Hepatocyte (in vitro differentiated cells): ENCODE measurements around the gene BAHCC1. TPM values are rescaled to one million over a fixed set of nuclear protein-coding genes. Genes with fewer than 3 reads are reported as not detected.

Experiments
- DNase-seq: peaks from one replicate; pipeline ENCODE4 v3.0.0-alpha.2; 2016; ENCODE audit warnings: low spot score
- H2AFZ ChIP-seq: fragments of 200-600 bp; sonication (generic); 2 replicates; pipeline ENCODE4 v1.6.0; 2016; ENCODE audit warnings: antibody characterized with exemption, mild to moderate bottlenecking
- H3K27ac ChIP-seq: fragments of 200-600 bp; sonication (generic); 2 replicates; pipeline ENCODE4 v1.5.1; 2016; ENCODE audit warnings: mild to moderate bottlenecking
- H3K27me3 ChIP-seq: fragments of 200-600 bp; sonication (generic); 2 replicates; pipeline ENCODE4 v1.6.1; 2016
- H3K36me3 ChIP-seq: fragments of 200-600 bp; sonication (generic); replicated peaks from 2 replicates; pipeline ENCODE4 v1.5.1; 2016; ENCODE audit warnings: low read depth; ENCODE audit not compliant: insufficient read depth
- H3K4me1 ChIP-seq: fragments of 200-600 bp; sonication (generic); 2 replicates; pipeline ENCODE4 v1.5.1; 2016; ENCODE audit warnings: mild to moderate bottlenecking, moderate library complexity; ENCODE audit not compliant: insufficient read depth
- H3K4me2 ChIP-seq: fragments of 200-600 bp; sonication (generic); 2 replicates; pipeline ENCODE4 v1.6.0; 2016
- H3K4me3 ChIP-seq: fragments of 200-600 bp; sonication (generic); 2 replicates; pipeline ENCODE4 v1.5.1; 2016; ENCODE audit warnings: mild to moderate bottlenecking
- H3K79me2 ChIP-seq: fragments of 200-600 bp; sonication (generic); 2 replicates; pipeline ENCODE4 v1.6.0; 2017; ENCODE audit warnings: mild to moderate bottlenecking
- H3K9me2 ChIP-seq: fragments of 200-600 bp; sonication (generic); replicated peaks from 2 replicates; pipeline ENCODE4 v1.6.0; 2017; ENCODE audit warnings: mild to moderate bottlenecking; ENCODE audit not compliant: insufficient read depth
- H3K9me3 ChIP-seq: fragments of 200-600 bp; sonication (generic); 2 replicates; pipeline ENCODE4 v1.5.1; 2016; ENCODE audit warnings: low read depth, mild to moderate bottlenecking
- H4K20me1 ChIP-seq: fragments of 200-600 bp; sonication (generic); 2 replicates; pipeline ENCODE4 v1.6.0; 2016; ENCODE audit warnings: mild to moderate bottlenecking; ENCODE audit not compliant: insufficient read depth, poor library complexity, severe bottlenecking
- EZH2 ChIP-seq: fragments of 200-600 bp; sonication (generic); IDR thresholded peaks from 2 replicates; pipeline ENCODE4 v1.6.1; 2016; ENCODE audit warnings: antibody characterized with exemption, mild to moderate bottlenecking, borderline replicate concordance
- EZH2phosphoT487 ChIP-seq: fragments of 200-600 bp; sonication (generic); IDR thresholded peaks from one replicate; pipeline ENCODE4 v1.6.1; 2018; ENCODE audit warnings: antibody characterized with exemption, mild to moderate bottlenecking, low read depth, moderate library complexity; ENCODE audit not compliant: unreplicated experiment, severe bottlenecking
- WGBS: methylation state at CpG from one replicate; pipeline ENCODE4 v1.1.6; 2016; ENCODE audit warnings: low lambda C conversion rate; ENCODE audit errors: missing lambda C conversion rate; 5-methylcytosine and 5-hydroxymethylcytosine counted together
- polyA plus RNA-seq: library from polyadenylated mRNA; unstranded; fragments of >200 nt; fragmentation: Nextera tagmentation; extraction: Ambion mirVana; gene quantifications from 2 replicates; pipeline ENCODE4 v1.2.1, GENCODE V29; 2016
- total RNA-seq: library from RNA; depleted of rRNA; stranded (reverse); fragments of >200 nt; gene quantifications from 2 replicates; pipeline ENCODE4 v1.2.3, GENCODE V29; 2014
- TF ChIP-seq, protein P1 (sequence below): fragments of 200-600 bp; sonication (generic); IDR thresholded peaks from 2 replicates; pipeline ENCODE4 v1.5.1; 2016; ENCODE audit warnings: antibody characterized with exemption, mild to moderate bottlenecking; ENCODE audit not compliant: poor library complexity

Gene BAHCC1
- total and polyA plus RNA-seq, 2 experiments from 2014 or later, result 6.4 to 6.6 TPM

DNA sequence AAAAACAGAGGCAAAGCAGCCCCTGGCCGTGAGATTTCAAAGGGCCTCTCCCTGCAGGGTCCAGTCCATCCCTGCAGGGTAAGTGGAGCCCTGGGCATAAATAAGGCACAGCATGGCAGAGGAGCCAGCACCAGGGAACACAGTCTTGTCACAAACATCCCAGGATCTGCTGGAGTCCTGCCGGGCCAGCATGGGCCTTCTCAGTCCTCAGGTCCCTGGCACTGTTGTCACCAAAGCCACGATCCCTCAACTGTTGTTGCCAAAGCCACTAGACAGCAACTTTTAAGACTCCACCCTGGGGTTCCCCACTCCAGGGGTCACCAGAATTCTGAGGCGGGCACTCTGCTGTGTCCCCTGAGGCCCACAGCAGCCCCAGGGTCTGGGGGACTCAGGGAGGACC lies 47.8 kb upstream of the BAHCC1 start:
- no peaks in the 10 kb centered on the region for H3K9me2 ChIP-seq
- 74% methylated on average over 4 of the region's 4 CpGs for WGBS
- H3K4me2 ChIP-seq, result peak overlapping the region; percentile 97
- TF ChIP-seq, protein P1, sequence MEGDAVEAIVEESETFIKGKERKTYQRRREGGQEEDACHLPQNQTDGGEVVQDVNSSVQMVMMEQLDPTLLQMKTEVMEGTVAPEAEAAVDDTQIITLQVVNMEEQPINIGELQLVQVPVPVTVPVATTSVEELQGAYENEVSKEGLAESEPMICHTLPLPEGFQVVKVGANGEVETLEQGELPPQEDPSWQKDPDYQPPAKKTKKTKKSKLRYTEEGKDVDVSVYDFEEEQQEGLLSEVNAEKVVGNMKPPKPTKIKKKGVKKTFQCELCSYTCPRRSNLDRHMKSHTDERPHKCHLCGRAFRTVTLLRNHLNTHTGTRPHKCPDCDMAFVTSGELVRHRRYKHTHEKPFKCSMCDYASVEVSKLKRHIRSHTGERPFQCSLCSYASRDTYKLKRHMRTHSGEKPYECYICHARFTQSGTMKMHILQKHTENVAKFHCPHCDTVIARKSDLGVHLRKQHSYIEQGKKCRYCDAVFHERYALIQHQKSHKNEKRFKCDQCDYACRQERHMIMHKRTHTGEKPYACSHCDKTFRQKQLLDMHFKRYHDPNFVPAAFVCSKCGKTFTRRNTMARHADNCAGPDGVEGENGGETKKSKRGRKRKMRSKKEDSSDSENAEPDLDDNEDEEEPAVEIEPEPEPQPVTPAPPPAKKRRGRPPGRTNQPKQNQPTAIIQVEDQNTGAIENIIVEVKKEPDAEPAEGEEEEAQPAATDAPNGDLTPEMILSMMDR, result no peak
- TF ChIP-seq EZH2 (no peak), EZH2phosphoT487 (no peak)
- H4K20me1 ChIP-seq, result no peaks in the 10 kb centered on the region
- H3K36me3 ChIP-seq, result no peaks in the 10 kb centered on the region
- no peaks in the 10 kb centered on the region for H3K9me3 ChIP-seq
- peaks cover 50% of the 10 kb centered on the region for H3K79me2 ChIP-seq
- peaks cover 16% of the 10 kb centered on the region for H3K4me1 ChIP-seq
- H3K4me3 ChIP-seq, result no peak overlapping the region
- H3K27ac ChIP-seq, result peak overlapping the region; percentile 98
- DNase-seq, result peak; percentile 5
- H3K27me3 ChIP-seq, result no peaks in the 10 kb centered on the region
- H2AFZ ChIP-seq, result no peak overlapping the region

DNA sequence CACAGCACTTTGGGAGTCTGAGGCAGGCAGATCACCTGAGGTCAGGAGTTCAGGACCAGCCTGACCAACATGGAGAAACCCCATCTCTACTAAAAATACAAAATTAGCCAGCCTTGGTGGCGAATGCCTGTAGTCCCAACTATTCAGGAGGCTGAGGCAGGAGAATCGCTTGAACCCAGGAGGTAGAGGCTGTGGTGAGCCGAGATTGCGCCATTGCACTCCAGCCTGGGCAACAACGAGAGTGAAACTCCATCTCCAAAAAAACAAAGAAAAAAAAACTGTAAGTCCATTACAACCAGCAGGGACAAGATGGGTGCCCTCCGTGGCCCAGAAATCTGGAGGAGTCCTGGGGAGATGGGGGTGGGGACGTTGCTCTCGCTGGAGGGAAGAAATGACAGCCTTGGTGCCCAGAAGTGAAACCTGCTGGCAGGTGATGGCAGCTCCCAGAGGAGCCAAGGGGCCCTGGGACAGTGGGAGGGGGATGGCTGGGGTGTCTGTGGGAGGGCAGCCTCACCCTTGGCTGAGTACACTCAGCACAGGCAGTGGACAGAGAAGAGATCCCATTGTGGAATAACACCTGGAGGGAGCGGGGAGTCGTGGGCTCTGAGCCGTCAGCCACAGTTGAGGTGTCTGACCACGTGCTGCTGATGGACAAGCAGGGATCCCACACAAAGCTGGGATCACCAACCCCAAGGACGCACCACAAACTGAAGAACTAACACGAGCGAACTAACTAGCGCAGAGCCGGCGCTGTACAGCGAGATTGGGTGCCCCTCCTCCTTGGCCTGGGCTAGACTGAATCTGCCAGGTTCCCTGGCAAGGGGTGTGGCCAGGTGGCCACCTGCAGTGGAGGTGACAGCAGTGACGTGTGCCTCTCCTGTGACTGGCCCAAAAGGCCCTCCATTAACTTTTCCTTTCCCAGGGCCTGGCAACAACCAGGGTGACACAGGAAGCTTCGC lies 46.9 kb upstream of the BAHCC1 start:
- DNase-seq, result peak; percentile 3
- Histone ChIP-seq H3K27ac (no peak overlapping the region), H3K79me2 (peaks cover 40% of the 10 kb centered on the region), H3K36me3 (no peaks in the 10 kb centered on the region), H3K4me1 (peaks cover 16% of the 10 kb centered on the region), H4K20me1 (no peaks in the 10 kb centered on the region), H3K4me2 (no peak overlapping the region), H2AFZ (no peak overlapping the region), H3K27me3 (no peaks in the 10 kb centered on the region), H3K4me3 (no peak overlapping the region), H3K9me3 (no peaks in the 10 kb centered on the region), H3K9me2 (no peaks in the 10 kb centered on the region)
- 94% methylated on average over 21 of the region's 21 CpGs for WGBS
- no peak for TF ChIP-seq EZH2phosphoT487
- TF ChIP-seq EZH2, result no peak
- TF ChIP-seq, protein P1, result no peak

DNA sequence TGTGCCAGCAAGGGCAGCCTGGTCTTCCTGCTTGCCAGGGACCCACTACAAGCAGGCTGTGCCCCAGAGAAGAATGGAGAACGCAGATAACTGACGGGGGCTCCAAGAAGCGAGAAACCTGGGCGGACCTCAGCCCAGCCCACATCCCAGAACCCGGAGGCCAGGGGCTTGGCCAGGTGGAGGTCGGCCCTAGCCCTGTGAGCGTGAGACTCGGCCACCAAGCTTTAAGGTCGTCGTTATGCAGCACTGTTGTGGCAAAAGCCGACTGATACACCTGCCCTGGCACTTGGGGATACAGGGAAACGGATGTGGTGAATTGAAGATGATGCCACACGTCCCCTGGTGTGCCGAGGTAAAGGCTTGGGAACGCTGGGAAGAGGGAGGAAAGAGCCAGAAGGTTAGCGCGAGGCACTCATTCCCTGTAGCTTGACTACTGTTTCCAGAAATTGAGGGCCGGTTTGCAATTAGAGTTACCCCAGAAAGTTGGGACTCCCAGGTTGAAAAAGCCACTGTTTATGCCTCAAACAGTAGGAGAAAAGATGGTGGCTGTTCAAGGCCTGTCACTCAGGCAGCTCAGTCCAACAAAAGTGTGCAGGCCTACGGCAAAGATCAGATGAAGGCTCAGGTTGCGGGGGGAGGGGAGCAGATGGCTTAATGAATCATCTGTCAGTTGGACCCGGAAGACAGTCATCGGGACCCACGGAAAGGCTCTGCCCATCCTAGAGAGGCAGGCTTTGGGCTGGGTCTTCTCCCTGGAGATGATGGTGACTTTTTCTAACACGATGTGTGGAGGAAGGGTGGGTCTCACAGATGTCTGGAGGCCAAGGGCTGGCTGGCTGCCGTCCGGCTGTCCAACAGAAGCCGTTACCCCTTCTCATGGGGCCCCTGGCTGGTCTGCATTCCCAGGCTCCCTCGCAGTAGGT lies 45.6 kb upstream of the BAHCC1 start:
- peak overlapping the region; percentile 33 for H3K4me2 ChIP-seq

More for the DNA sequence above, 45.6 kb upstream of the BAHCC1 start:
- TF ChIP-seq EZH2 (no peak), EZH2phosphoT487 (no peak)
- TF ChIP-seq, protein P1, result no peak
- Histone ChIP-seq H3K36me3 (no peaks in the 10 kb centered on the region), H3K79me2 (peaks cover 27% of the 10 kb centered on the region), H2AFZ (peak overlapping the region; percentile 11), H3K9me3 (no peaks in the 10 kb centered on the region), H3K9me2 (no peaks in the 10 kb centered on the region), H3K4me3 (no peak overlapping the region), H4K20me1 (no peaks in the 10 kb centered on the region), H3K4me1 (peaks cover 16% of the 10 kb centered on the region), H3K27ac (peak overlapping the region; percentile 20), H3K27me3 (no peaks in the 10 kb centered on the region)
- DNase-seq, result peak; percentile 47
- 82% methylated on average over 28 of the region's 28 CpGs for whole genome bisulfite sequencing
